ENCODE data around the gene ZSCAN16.

The ZSCAN16 gene

DNA sequence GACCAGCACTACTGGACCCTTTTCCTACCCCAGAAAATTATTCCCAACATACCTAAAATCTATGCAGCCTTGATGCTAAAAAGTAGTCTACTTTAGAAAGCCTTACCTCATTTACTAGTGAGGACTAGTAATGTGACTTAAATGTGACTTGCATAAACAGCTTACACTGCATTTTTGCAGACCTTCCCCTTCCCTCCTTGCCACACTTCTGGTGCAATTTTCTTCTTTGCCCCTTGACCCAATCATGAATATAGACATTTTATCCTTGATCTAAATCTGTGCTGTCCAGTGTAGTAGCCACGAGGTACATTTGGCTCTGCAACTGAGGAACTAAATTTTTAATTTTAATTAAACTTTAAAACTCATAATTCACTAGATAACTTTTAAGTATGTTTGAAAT is 10.3 kb downstream of the ZSCAN16 start:
- no peak for DNase-seq

DNA sequence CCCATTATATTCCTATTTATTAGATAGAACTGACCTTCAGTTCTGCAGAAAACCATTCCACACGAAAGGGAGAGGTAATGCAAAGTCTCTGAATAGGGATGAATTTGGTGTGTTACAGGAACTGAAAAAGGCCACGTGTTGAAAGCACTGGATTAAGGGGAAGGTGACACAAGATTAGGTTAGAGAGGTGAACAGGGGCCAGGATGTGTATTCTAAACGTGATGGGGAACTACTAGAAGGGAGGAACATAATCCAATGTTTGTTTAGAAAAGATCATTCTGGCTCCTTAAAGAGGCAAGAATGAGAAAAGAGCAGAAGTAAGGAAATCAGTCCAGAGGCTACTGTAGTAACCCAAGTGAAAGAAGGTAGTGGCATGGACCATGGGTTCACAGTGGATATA is 11.0 kb downstream of the ZSCAN16 start:
- no peak for DNase-seq

DNA sequence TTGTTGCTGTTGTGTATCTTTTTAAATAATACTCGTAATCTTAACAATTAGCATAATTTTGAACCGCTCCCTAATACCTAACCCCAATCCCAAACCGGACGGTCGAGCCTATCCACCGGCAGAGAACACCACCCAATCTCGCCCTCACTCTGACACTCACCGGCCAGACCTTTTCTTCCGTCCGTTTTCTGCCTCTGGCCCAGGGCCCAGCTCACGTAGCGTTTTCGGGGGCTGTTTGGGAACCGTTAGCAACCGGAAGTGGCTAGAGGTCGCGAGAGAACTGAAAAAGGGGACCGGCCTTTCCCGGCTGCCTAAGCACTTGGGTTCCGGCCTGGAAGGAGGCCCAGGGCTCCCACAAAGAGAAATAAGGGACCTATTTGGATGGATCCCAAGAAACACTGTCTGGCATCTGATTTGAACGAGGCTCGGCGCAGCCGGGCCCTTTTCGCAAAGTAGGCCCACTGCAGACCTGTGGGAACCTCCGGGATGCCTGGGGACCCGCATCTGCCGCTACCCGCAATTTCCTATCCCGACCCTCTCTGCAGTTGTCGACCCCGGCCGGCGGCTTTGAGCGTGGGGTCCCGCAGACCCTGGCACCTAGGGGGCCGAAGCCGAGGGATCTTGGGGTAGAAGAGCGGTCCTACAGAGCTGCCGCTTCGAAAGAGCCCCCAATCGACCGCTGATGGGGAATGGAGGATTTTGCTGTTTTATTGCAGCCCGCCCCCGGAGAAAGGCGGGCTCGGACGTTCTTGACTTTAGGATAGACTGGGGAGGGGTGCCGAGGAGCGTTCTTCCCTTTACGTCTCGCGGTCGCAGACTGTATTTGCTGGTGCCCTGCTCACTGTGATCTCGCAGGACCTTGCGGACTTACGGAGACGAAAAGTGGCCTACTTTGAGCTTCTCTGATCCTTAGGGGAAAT is 12.4 kb downstream of the ZSCAN16 start:
- DNase-seq = peak; percentile 92

GRCh38 chr6:28137505-28137981 is 13.1 kb downstream of the ZSCAN16 start:
- DNase-seq = no peak

- no peak for DNase-seq
These were observed 15.6 kb downstream of the ZSCAN16 start for GRCh38 chr6:28139860-28140543.

DNA sequence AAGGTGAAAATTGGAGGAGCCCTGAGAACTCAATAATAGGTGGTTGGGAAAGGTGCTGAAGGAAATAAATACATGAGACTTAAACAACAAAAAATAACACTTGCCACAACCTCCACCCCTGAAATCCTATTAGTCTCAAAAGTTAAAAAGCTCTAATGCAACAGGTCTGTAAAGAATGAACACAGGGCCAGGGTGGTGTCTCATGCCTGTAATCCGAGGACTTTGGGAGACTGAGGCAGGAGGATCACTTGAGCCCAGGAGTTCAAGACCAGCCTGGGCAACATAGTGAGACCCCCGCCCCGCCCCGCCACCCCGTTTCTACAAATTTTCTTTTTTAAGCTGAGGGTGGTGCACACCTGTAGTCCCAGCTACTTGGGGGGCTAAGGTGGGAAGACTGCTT is 16.2 kb downstream of the ZSCAN16 start:
- DNase-seq = no peak

DNA sequence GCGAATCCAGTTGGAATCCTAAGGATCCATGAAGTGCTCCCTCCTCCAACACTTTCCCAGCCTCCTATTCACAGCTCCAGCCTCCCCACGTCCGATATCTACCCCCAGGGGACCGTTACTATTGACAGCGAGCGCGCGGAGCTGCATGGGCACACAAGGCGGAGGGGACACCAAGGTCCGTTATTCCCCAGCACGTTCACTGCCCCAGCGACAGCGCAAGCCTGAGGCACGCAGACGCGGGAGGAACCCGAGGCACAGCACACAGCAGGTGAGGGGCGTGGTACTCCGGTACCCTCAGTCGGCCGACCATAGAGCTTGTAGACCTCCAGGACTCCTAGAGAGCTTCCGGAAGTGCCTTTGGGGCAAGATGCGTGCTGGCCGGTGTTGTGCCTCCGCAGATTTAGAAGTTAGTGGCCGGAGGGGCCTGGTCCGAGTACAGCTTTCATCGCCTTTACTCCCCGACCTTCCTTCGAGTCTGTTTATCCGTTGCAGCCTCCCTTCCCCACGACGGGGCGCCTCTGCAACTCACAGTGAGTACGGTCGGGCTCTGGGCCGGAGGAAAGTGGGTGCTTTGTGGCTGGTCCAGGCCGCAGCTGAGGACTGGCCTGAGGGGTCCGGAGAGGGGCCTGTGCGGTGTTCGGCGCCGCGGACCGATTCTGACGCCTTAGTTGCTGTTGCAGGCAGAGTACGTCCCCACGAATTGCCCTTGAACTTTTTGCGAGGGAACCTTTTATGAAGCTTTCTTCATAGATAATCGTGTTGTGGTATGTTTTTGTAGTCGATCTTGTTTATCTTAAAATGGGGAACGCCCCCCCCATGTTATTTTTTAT is 17.3 kb downstream of the ZSCAN16 start, which contains the start of gene ZKSCAN8:
ZKSCAN8 (plus strand) TSS at position 384 of the 830 bp plus-strand sequence. CDS start 6,525 bp downstream, outside the sequence.
- DNase-seq = peak; percentile 89

DNA sequence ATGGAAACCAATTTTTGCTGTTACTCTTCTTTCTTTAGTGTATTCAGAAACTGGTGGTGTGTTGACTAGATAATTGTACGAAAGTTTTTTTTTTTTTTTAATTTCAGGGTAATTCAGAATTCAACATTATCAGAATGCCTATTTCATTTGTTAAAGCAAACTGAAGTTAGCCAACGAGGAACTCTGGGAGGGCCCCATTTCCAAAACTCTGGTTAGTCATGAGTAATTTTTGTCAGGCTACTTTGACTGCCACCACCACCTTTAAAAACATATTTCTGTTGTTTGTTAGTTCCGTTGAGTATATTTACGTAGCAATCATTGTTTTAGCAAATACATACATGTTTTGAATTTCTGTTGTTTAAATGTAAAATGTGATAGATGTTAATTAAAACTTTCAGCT is 18.0 kb downstream of the ZSCAN16 start:
- no peak for DNase-seq

- DNase-seq = no peak
These were observed 20.8 kb downstream of the ZSCAN16 start for GRCh38 chr6:28145231-28145630.

DNA sequence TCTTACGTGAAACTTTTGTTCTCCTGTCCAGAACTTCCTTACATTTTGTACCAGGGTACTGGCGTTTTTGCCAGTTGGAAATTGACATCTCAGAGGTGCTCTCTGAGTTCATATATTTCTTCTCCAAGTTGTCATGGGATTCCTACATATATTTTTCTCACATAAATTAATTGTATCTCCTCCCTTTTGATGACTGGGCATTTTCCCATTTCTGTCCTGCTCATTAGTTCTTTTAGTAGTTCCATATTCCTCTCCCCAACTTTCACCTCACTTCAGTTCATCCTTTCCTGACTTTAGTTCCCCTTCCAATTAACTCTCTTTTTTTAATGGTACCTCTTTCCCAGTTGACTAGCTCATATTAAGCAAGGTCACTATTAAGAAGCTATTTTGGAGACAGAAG is 28.1 kb downstream of the ZSCAN16 start:
- no peak for DNase-seq

DNA sequence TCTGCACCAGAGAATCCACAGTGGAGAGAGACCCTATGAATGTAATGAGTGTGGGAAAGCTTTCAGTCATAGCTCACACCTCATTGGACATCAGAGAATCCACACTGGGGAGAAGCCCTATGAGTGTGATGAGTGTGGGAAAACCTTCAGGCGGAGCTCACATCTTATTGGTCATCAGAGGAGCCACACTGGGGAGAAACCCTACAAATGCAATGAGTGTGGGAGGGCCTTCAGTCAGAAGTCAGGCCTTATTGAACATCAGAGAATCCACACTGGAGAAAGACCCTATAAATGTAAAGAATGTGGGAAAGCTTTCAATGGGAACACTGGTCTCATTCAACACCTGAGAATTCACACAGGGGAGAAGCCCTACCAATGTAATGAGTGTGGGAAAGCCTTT is 29.1 kb downstream of the ZSCAN16 start:
- no peak for DNase-seq

- no peak for DNase-seq
These were observed 29.9 kb downstream of the ZSCAN16 start for GRCh38 chr6:28154357-28154756.

DNA sequence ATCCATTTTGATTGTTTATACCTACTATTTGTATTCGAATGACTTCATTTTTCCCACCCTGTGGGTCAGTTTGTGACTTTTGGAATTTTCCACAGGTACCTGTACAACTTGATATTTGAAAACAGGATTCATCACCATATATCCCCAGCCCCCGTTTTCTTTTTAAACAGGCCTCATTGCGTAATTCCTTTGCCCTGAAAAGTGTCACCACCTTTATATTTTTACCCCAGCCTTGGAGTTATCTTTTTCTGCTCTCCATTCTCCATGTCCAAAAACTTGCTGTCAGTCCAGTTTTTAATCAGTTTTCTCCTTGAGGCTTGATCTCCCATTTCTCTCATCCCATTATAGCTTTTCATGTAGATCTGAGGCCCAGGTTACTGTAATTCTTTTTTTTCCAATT is 33.9 kb downstream of the ZSCAN16 start:
- no peak for DNase-seq

DNA sequence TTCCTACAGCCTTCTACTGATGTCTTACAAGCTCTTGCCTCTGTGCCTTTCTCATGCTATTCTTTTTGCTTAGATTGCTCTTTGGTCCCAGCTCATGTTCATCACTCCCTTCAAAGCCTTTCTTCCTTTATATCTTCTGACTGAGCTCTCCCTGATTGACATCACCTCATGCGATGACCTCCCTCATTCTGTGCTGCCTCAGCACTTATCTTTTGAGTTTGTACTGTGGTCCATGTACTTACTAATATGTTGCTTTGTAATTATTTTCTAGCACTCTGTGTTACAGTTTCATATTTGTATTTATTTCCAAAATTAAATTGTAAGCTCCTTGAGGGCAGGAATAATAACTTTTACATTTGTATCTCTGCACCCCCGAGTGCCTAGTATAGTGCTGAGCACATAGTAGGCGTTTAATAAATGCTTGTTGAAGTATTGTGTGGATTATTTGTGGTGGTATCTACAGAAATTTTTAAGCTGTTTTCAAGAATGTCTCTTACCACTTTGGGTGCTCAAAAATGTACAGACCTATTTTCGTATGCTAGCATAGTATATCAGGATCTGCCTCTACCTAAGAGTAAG is 34.7 kb downstream of the ZSCAN16 start:
- DNase-seq = no peak

DNA sequence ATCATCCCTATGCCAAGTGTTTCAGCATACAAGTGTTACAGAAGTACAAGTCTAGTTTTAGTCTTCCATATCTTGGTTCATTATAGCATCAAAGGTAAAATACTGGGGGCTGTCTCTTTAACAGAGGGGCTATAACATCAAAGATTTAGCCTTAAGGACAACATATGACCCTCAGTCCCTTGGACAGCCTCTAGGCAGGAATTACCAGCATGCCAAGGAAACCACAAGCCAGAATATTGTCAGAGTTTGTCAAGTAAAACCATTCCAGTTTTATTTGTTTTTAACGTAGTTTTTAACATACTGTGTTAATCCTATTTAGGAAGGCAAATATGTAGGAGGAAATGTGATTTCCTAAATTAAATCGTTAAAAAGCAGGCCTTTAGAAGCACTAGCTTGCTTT is 35.8 kb downstream of the ZSCAN16 start:
- no peak for DNase-seq

DNA sequence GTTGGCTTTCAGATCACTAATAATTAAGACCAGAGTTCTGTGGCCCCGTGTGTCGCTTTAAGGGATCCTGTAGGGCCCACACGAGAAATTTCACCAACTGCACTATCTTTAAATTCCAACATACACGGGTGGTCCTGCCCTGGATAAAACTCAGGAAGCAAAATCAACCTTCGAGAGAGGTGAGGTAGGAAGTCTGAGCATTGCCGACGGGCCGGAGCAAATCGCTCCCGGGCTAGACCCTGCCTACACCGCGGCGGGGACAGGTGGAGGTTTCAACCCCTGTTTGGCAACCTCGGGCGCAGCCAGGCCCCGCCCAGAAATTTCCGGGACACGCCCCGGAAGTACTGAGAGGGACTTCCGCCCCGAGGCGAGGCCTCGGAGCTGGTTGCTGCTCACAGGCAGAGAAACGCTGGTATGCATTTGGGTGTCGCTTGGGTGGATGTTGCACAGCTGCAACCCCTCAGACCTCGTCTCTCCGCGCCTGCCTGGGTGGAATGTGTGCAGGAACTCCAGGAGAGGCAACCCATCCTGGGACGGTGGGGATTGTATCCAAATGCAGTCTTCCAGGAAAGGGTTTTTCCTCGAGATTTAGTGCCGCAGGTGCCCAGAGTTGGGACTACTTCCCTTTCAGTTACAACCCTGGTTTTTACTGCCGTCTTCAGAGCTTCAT is 37.1 kb downstream of the ZSCAN16 start:
- DNase-seq = peak; percentile 82

- no peak for DNase-seq
These were observed 41.2 kb downstream of the ZSCAN16 start for GRCh38 chr6:28165563-28165962.

GRCh38 chr6:28167068-28167467 is 42.7 kb downstream of the ZSCAN16 start:
- DNase-seq = no peak

GRCh38 chr6:28167926-28168325 is 43.5 kb downstream of the ZSCAN16 start:
- DNase-seq = no peak

- no peak for DNase-seq
These were observed 46.9 kb downstream of the ZSCAN16 start for GRCh38 chr6:28171271-28171670.

GRCh38 chr6:28172006-28172405 is 47.6 kb downstream of the ZSCAN16 start:
- no peak for DNase-seq

GRCh38 chr6:28176373-28176772 is 52.0 kb downstream of the ZSCAN16 start:
- no peak for DNase-seq

Data from left hindlimb (tissue), 1 donor.